Naive thymus-derived CD4-positive, alpha-beta T cell (primary cell): ENCODE results near the gene SYT2. TPM values are rescaled to one million over a fixed set of nuclear protein-coding genes. Genes with fewer than 3 reads are reported as not detected.
A peak's percentile ranks its signal among the peaks of the same experiment; 100 is the strongest.
"Not testable (repeated sequence)": the region's sequence is repeated elsewhere in the genome, so short reads cannot be mapped to it uniquely, and the experiment has no call there.

Experiments
- ATAC-seq: fragments of 150-1000 bp; cut with Tn5 transposase; 2 replicates; pipeline ENCODE4 v1.10.0; 2021; ENCODE audit warnings: mild to moderate bottlenecking, moderate library complexity
- CTCF ChIA-PET: fragments of 350-600 bp; sonication (Branson Sonifier 250); formaldehyde crosslinking; loops from one replicate; lab custom pipeline; 2021; ENCODE audit warnings: antibody characterized with exemption; lab: Charles Lee
- POLR2A ChIA-PET: fragments of 350-600 bp; sonication (Branson Sonifier 250); formaldehyde crosslinking; loops from one replicate; lab custom pipeline; 2021; ENCODE audit warnings: antibody characterized with exemption, inconsistent platforms; lab: Charles Lee
- DNase-seq, 9 donors: peaks; one replicate each; pipeline versions ENCODE4 v3.0.0 to v3.0.0-alpha.2; 2020 to 2022; ENCODE audit warnings: mixed read lengths in 1 of 9
- H3K27ac ChIP-seq: one replicate; pipeline ENCODE4 v1.7.0; 2013; ENCODE audit warnings: mild to moderate bottlenecking, low read depth, low read length, moderate library complexity
- H3K27me3 ChIP-seq, 2 donors: one replicate each; pipeline ENCODE4 v1.7.0; 2013; ENCODE audit warnings: low read length in 2 of 2, mild to moderate bottlenecking in 2 of 2, moderate library complexity in 2 of 2; ENCODE audit not compliant: control insufficient read depth in 2 of 2, insufficient read depth in 2 of 2
- H3K36me3 ChIP-seq, 3 experiments: 1 replicate in 2 of 3; 2 replicates in 1 of 3; pipeline ENCODE4 v1.7.0; 2013; ENCODE audit warnings: low read length in 3 of 3, mild to moderate bottlenecking in 3 of 3, moderate library complexity in 1 of 3; ENCODE audit not compliant: insufficient read depth in 3 of 3, control insufficient read depth in 2 of 3
- H3K4me1 ChIP-seq, 2 donors: one replicate each; pipeline ENCODE4 v1.7.0; 2013; ENCODE audit warnings: low read length in 2 of 2, mild to moderate bottlenecking in 2 of 2, moderate library complexity in 1 of 2; ENCODE audit not compliant: control insufficient read depth in 2 of 2, insufficient read depth in 2 of 2
- H3K4me3 ChIP-seq: 2 replicates; pipeline ENCODE4 v1.7.0; 2013; ENCODE audit warnings: mild to moderate bottlenecking, low read length
- H3K9me3 ChIP-seq, 3 experiments: 1 replicate in 2 of 3; 2 replicates in 1 of 3; pipeline ENCODE4 v1.7.0; 2013; ENCODE audit warnings: low read length in 3 of 3; ENCODE audit not compliant: control insufficient read depth in 2 of 3
- H3K27ac Mint-ChIP-seq, 9 donors: one replicate each; pipeline ENCODE4 v1.8.0; 2020 to 2022; ENCODE audit warnings: mixed read lengths in 9 of 9, mild to moderate bottlenecking in 8 of 9, moderate library complexity in 5 of 9, inconsistent platforms in 2 of 9
- H3K27me3 Mint-ChIP-seq, 5 donors: one replicate each; pipeline ENCODE4 v1.8.0; 2021 to 2022; ENCODE audit warnings: mixed read lengths in 5 of 5, mild to moderate bottlenecking in 1 of 5
- H3K36me3 Mint-ChIP-seq, 5 donors: one replicate each; pipeline ENCODE4 v1.8.0; 2020 to 2022; ENCODE audit warnings: mixed read lengths in 5 of 5, mild to moderate bottlenecking in 3 of 5, inconsistent platforms in 1 of 5
- H3K4me1 Mint-ChIP-seq, 7 donors: one replicate each; pipeline ENCODE4 v1.8.0; 2020 to 2022; ENCODE audit warnings: mixed read lengths in 7 of 7, mild to moderate bottlenecking in 3 of 7, inconsistent platforms in 1 of 7
- H3K4me3 Mint-ChIP-seq, 10 donors: one replicate each; pipeline ENCODE4 v1.8.0; 2020 to 2022; ENCODE audit warnings: mild to moderate bottlenecking in 10 of 10, mixed read lengths in 10 of 10, moderate library complexity in 6 of 10, inconsistent platforms in 2 of 10
- H3K9me3 Mint-ChIP-seq, 11 donors: one replicate each; pipeline ENCODE4 v1.8.0; 2020 to 2022; ENCODE audit warnings: mixed read lengths in 11 of 11, mild to moderate bottlenecking in 4 of 11, inconsistent platforms in 1 of 11, moderate library complexity in 1 of 11
- intact Hi-C, 2 donors: fragments of 100-400 bp; cut with micrococcal nuclease; formaldehyde crosslinking; loops; one replicate each; pipeline ENCODE4 v1.15.1; 2023
- polyA plus RNA-seq, 2 donors: library from polyadenylated mRNA; unstranded; fragments of 300-500 nt; fragmentation: Illumina TruSeq; gene quantifications; one replicate each; pipeline ENCODE4 v1.2.3, GENCODE V29; 2021
- total RNA-seq, 6 experiments: library from RNA in 5 of 6; stranded (reverse) in 5 of 6; gene quantifications; 1 replicate in 5 of 6; 2 replicates in 1 of 6; pipeline ENCODE4 v1.2.3 and lab custom pipeline; 2021 to 2026

SYT2 gene
- total and polyA plus RNA-seq, 7 experiments from 2014 or later: 0.02 TPM; not detected in 6

- intact Hi-C loops: loop anchor here in 1 of 2 donors (5.0 kb wide), 2 partner anchors 52 to 252 kb away; no protein-coding TSS in a partner anchor
- Histone ChIP-seq H3K4me3 (no peak overlapping the region), H3K27ac (no peak overlapping the region), H3K4me1 (no peaks in the 10 kb centered on the region), H3K36me3 (peaks cover 5 to 69% (median 17%) of the 10 kb centered on the region in 3 experiments), H3K27me3 (no peaks in the 10 kb centered on the region), H3K9me3 (peaks cover 0 to 4% (median 0%) of the 10 kb centered on the region in 3 experiments)
- H3K4me1 Mint-ChIP-seq: no peaks in the 10 kb centered on the region
- DNase-seq (no peak), ATAC-seq (no peak)
- H3K27ac Mint-ChIP-seq: peak overlapping the region in 1 of 9 donors; percentile 24
- H3K36me3 Mint-ChIP-seq: peaks cover 16 to 65% (median 59%) of the 10 kb centered on the region in 5 donors
- H3K9me3 Mint-ChIP-seq: peaks cover 0 to 6% (median 1%) of the 10 kb centered on the region in 11 donors
- no peak overlapping the region for H3K4me3 Mint-ChIP-seq
- no peaks in the 10 kb centered on the region for H3K27me3 Mint-ChIP-seq
- ChIA-PET POLR2A (no interaction called here), CTCF (no interaction called here)
Measured at GRCh38 chr1:202745323-202745888, 35.2 kb upstream of the SYT2 start.

GRCh38 chr1:202744770-202745169 lies 34.5 kb upstream of the SYT2 start:
- H3K4me3 ChIP-seq, H3K4me1 Mint-ChIP-seq, ATAC-seq, H3K4me1 ChIP-seq, H3K4me3 Mint-ChIP-seq, DNase-seq, H3K27ac ChIP-seq, POLR2A ChIA-PET, H3K9me3 ChIP-seq, H3K27me3 ChIP-seq, H3K27me3 Mint-ChIP-seq, H3K9me3 Mint-ChIP-seq: not testable (repeated sequence)
- CTCF ChIA-PET: interaction anchor here (1.2 kb wide), 1 partner anchor 9 kb away, joined by 9 read pairs; no protein-coding TSS in a partner anchor
- intact Hi-C loops: loop anchor here in 1 of 2 donors (5.0 kb wide), 2 partner anchors 53 to 253 kb away; no protein-coding TSS in a partner anchor
- H3K27ac Mint-ChIP-seq: peak overlapping the region in 1 of 9 donors; percentile 24
- peaks cover 16 to 65% (median 59%) of the 10 kb centered on the region in 5 donors for H3K36me3 Mint-ChIP-seq
- H3K36me3 ChIP-seq: peaks cover 5 to 70% (median 17%) of the 10 kb centered on the region in 3 experiments

DNA sequence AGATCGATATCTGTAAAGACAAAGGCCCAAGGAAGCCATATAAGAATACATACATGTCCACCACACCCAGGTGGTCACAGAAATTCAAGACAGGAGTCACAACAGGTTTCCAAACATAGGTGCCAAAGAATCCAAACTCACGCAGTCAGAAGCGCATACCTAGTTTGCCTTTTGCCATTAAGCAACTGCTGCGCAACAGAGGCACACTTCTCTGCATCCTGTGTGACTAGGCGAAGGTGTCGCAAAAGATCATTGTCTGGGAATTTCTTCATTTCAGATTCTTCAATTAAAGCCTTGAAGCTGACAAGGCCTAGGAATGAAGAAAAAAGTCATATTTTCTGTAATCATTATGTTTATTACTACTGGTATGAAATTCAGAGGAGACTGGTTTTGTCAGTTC lies 32.2 kb upstream of the SYT2 start:
- peaks cover 16 to 63% (median 56%) of the 10 kb centered on the region in 5 donors for H3K36me3 Mint-ChIP-seq
- ChIA-PET CTCF (no interaction called here), POLR2A (no interaction called here)
- ATAC-seq (no peak), DNase-seq (no peak)
- H3K27me3 Mint-ChIP-seq: no peaks in the 10 kb centered on the region
- no peak overlapping the region for H3K27ac Mint-ChIP-seq
- H3K27me3 ChIP-seq: no peaks in the 10 kb centered on the region
- H3K9me3 ChIP-seq: peaks cover 0 to 4% (median 0%) of the 10 kb centered on the region in 3 experiments
- H3K4me3 Mint-ChIP-seq: no peak overlapping the region
- peaks cover 0 to 6% (median 1%) of the 10 kb centered on the region in 11 donors for H3K9me3 Mint-ChIP-seq
- intact Hi-C loops: no loop called here
- H3K27ac ChIP-seq: no peak overlapping the region
- H3K4me3 ChIP-seq: no peak overlapping the region
- peaks cover 5 to 65% (median 17%) of the 10 kb centered on the region in 3 experiments for H3K36me3 ChIP-seq
- no peaks in the 10 kb centered on the region for H3K4me1 ChIP-seq
- H3K4me1 Mint-ChIP-seq: no peaks in the 10 kb centered on the region

GRCh38 chr1:202733251-202733650 lies 23.0 kb upstream of the SYT2 start:
- Mint-ChIP-seq H3K4me1 (peaks cover 0 to 4% (median 0%) of the 10 kb centered on the region in 7 donors), H3K27ac (no peak overlapping the region), H3K27me3 (no peaks in the 10 kb centered on the region), H3K9me3 (no peaks in the 10 kb centered on the region), H3K4me3 (no peak overlapping the region), H3K36me3 (peaks cover 13 to 77% (median 30%) of the 10 kb centered on the region in 5 donors)
- intact Hi-C loops: no loop called here
- Histone ChIP-seq H3K4me3 (no peak overlapping the region), H3K4me1 (no peaks in the 10 kb centered on the region), H3K9me3 (no peaks in the 10 kb centered on the region), H3K27ac (no peak overlapping the region), H3K27me3 (no peaks in the 10 kb centered on the region), H3K36me3 (peaks cover 15 to 94% (median 20%) of the 10 kb centered on the region in 3 experiments)
- POLR2A ChIA-PET: no interaction called here
- DNase-seq (no peak), ATAC-seq (no peak)
- CTCF ChIA-PET: interaction anchor here (0.8 kb wide), 1 partner anchor 540 kb away, joined by 3 read pairs; no protein-coding TSS in a partner anchor

DNA sequence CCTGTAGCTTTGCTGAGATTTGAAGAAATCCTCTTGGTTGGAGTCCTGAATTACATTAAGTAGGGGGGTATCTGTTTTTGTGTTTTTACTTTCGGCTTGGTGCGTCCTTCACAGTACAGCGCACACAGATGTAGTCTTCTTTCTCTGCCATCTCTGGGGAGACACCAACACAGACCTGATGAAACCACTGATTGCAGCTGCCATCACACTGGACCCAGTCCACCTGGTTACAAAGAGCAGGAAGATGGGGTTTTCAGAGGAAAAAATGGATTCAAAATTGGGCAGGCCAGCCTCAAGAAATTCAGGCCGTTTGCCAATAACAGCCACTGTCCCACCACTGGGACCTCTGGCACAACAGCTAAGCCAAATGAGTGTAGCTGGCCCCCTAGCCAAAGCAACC lies 18.7 kb upstream of the SYT2 start:
- DNase-seq: no peak
- Histone ChIP-seq H3K4me3 (no peak overlapping the region), H3K27ac (no peak overlapping the region), H3K4me1 (no peaks in the 10 kb centered on the region), H3K27me3 (no peaks in the 10 kb centered on the region), H3K36me3 (peaks cover 16 to 66% (median 20%) of the 10 kb centered on the region in 3 experiments), H3K9me3 (no peaks in the 10 kb centered on the region)
- H3K27ac Mint-ChIP-seq: peak overlapping the region in 2 of 9 donors; percentile 2 to 64
- no peaks in the 10 kb centered on the region for H3K9me3 Mint-ChIP-seq
- intact Hi-C loops: no loop called here
- H3K36me3 Mint-ChIP-seq: peaks cover 11 to 58% (median 30%) of the 10 kb centered on the region in 5 donors
- H3K4me1 Mint-ChIP-seq: peaks cover 0 to 4% (median 0%) of the 10 kb centered on the region in 7 donors
- ChIA-PET POLR2A (no interaction called here), CTCF (interaction anchor here (0.6 to 3.5 kb wide), 2 partner anchors 10 to 386 kb away, joined by 7 to 19 read pairs; no protein-coding TSS in a partner anchor)
- H3K27me3 Mint-ChIP-seq: no peaks in the 10 kb centered on the region
- ATAC-seq: no peak
- H3K4me3 Mint-ChIP-seq: no peak overlapping the region

- Mint-ChIP-seq H3K36me3 (peaks cover 0 to 33% (median 20%) of the 10 kb centered on the region in 5 donors), H3K27ac (peak overlapping the region in 1 of 9 donors; percentile 43), H3K4me1 (no peaks in the 10 kb centered on the region), H3K27me3 (no peaks in the 10 kb centered on the region), H3K4me3 (no peak overlapping the region), H3K9me3 (no peaks in the 10 kb centered on the region)
- ChIA-PET POLR2A (no interaction called here), CTCF (interaction anchor here (0.7 to 1.4 kb wide), 3 partner anchors 9 to 535 kb away, joined by 3 to 5 read pairs (median 3); no protein-coding TSS in a partner anchor)
- no peak for ATAC-seq
- no peak for DNase-seq
- H3K4me1 ChIP-seq: no peaks in the 10 kb centered on the region
- H3K27me3 ChIP-seq: no peaks in the 10 kb centered on the region
- no peak overlapping the region for H3K4me3 ChIP-seq
- intact Hi-C loops: no loop called here
- peaks cover 6 to 33% (median 15%) of the 10 kb centered on the region in 3 experiments for H3K36me3 ChIP-seq
- H3K27ac ChIP-seq: no peak overlapping the region
- no peaks in the 10 kb centered on the region for H3K9me3 ChIP-seq
Measured at GRCh38 chr1:202725526-202725925, 15.3 kb upstream of the SYT2 start.
